Ishikawa (cell line): ENCODE measurements around the gene ECT2.

Source experiments
- CEBPB ChIP-seq: IDR thresholded peaks from 2 replicates; pipeline ENCODE4 v1.6.1; 2012
- CREB1 ChIP-seq: IDR thresholded peaks from 2 replicates; pipeline ENCODE4 v1.6.1; 2012; ENCODE audit warnings: low read depth
- EGR1 ChIP-seq: IDR thresholded peaks from 2 replicates; pipeline ENCODE4 v1.6.1; 2012
- EP300 ChIP-seq: IDR thresholded peaks from 2 replicates; pipeline ENCODE4 v1.6.1; 2012; ENCODE audit warnings: borderline replicate concordance
- FOXM1 ChIP-seq: IDR thresholded peaks from 2 replicates; pipeline ENCODE4 v1.6.1; 2012; ENCODE audit warnings: low read depth, borderline replicate concordance
- NFIC ChIP-seq: IDR thresholded peaks from 2 replicates; pipeline ENCODE4 v1.6.1; 2012
- RAD21 ChIP-seq: IDR thresholded peaks from 2 replicates; pipeline ENCODE4 v1.6.1; 2012; ENCODE audit warnings: low read depth
- TAF1 ChIP-seq: IDR thresholded peaks from 2 replicates; pipeline ENCODE4 v1.6.1; 2012; ENCODE audit warnings: low read depth, mild to moderate bottlenecking
- TCF12 ChIP-seq: IDR thresholded peaks from 2 replicates; pipeline ENCODE4 v1.6.1; 2012; ENCODE audit warnings: low read depth
- TEAD4 ChIP-seq: IDR thresholded peaks from 2 replicates; pipeline ENCODE4 v1.6.1; 2012
- USF1 ChIP-seq: IDR thresholded peaks from 2 replicates; pipeline ENCODE4 v1.6.1; 2012
- YY1 ChIP-seq: IDR thresholded peaks from 2 replicates; pipeline ENCODE4 v1.6.1; 2012; ENCODE audit warnings: low read depth
- ZBTB7A ChIP-seq: IDR thresholded peaks from 2 replicates; pipeline ENCODE4 v1.6.1; 2012; ENCODE audit warnings: low read depth
- TF ChIP-seq, protein P1 (sequence below): IDR thresholded peaks from 2 replicates; pipeline ENCODE4 v1.6.1; 2012; ENCODE audit warnings: low read depth, mild to moderate bottlenecking
- TF ChIP-seq, protein P2 (sequence below): IDR thresholded peaks from 2 replicates; pipeline ENCODE4 v1.6.1; 2012

The ECT2 gene

GRCh38 chr3:172750368-172751174, at the start of gene ECT2:
TSS of gene ECT2 (plus strand) at chr3:172750726. CDS start at chr3:172754531, 3,805 bp downstream.
- TF ChIP-seq TEAD4 (peak; percentile 40; the same call in 1 of the 2 replicates), CEBPB (no peak), TAF1 (peak; percentile 94), EP300 (peak; percentile 6; the same call in 1 of the 2 replicates), CREB1 (0 out of 2 replicates have a peak, but pooled peaks have one; percentile 23), ZBTB7A (peak; percentile 74), FOXM1 (peak; percentile 98), YY1 (peak; percentile 86), RAD21 (peak; percentile 59), TCF12 (peak; percentile 54; the same call in 1 of the 2 replicates), USF1 (peak; percentile 48; the same call in 1 of the 2 replicates), EGR1 (no peak)
- TF ChIP-seq, protein P1, sequence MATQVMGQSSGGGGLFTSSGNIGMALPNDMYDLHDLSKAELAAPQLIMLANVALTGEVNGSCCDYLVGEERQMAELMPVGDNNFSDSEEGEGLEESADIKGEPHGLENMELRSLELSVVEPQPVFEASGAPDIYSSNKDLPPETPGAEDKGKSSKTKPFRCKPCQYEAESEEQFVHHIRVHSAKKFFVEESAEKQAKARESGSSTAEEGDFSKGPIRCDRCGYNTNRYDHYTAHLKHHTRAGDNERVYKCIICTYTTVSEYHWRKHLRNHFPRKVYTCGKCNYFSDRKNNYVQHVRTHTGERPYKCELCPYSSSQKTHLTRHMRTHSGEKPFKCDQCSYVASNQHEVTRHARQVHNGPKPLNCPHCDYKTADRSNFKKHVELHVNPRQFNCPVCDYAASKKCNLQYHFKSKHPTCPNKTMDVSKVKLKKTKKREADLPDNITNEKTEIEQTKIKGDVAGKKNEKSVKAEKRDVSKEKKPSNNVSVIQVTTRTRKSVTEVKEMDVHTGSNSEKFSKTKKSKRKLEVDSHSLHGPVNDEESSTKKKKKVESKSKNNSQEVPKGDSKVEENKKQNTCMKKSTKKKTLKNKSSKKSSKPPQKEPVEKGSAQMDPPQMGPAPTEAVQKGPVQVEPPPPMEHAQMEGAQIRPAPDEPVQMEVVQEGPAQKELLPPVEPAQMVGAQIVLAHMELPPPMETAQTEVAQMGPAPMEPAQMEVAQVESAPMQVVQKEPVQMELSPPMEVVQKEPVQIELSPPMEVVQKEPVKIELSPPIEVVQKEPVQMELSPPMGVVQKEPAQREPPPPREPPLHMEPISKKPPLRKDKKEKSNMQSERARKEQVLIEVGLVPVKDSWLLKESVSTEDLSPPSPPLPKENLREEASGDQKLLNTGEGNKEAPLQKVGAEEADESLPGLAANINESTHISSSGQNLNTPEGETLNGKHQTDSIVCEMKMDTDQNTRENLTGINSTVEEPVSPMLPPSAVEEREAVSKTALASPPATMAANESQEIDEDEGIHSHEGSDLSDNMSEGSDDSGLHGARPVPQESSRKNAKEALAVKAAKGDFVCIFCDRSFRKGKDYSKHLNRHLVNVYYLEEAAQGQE, result no peak
- TF ChIP-seq, protein P2, sequence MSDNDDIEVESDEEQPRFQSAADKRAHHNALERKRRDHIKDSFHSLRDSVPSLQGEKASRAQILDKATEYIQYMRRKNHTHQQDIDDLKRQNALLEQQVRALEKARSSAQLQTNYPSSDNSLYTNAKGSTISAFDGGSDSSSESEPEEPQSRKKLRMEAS, result peak; percentile 75

DNA sequence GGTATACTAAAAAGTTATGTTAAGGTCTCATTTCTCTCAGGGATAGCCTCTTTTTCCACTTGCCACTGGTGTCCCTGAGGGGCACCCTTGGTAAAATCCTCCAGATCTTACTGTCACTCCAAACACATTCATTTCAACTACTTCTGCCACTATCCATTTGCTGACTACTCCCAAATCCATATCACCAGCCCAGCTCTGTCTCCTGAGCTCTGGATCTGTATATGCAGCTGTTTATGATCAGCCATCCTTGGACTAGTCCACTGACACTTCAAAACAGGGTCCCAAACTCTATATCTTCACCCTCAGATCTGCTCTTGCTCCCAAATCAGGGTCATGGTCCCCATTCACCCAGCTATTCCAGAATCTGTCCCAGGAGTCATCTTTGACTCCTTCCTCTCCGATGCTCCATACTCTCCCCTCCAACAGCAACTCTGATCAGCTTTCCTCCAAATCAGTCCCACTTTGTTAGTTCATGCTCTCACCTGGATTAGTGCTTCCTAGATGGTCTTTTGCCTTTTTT, 49.5 kb upstream of the ECT2 start:
- no peak for TF ChIP-seq CEBPB
- TF ChIP-seq USF1, result no peak
- no peak for TF ChIP-seq EGR1
- TF ChIP-seq, protein P1, result no peak
- TF ChIP-seq TEAD4, result no peak
- TF ChIP-seq, protein P2, result no peak
- TF ChIP-seq TAF1, result no peak

DNA sequence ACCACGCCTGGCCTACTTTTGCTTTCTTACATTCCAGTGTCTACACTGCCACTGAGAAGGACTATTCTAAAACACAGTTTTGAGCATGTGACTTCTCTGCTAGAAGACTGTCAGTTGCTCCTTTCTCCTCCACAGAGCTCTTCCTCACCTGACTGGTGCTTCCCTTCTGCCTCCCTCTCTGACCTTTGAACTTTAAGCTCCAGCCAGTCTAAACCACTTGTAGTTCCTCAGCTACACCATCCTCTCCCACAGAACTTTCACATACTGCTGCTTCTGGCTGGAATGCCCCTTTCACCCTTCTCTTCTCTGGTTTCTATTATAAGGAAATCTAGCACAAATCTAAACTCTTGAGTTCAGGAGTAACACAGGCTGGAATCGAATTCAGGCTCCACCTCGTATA, 48.8 kb upstream of the ECT2 start:
- TF ChIP-seq NFIC, result no peak
- no peak for TF ChIP-seq EP300
- no peak for TF ChIP-seq CEBPB
- no peak for TF ChIP-seq EGR1
- TF ChIP-seq TAF1, result no peak
- no peak for TF ChIP-seq ZBTB7A
- TF ChIP-seq USF1, result no peak
- TF ChIP-seq, protein P2, result no peak
- TF ChIP-seq, protein P1, result no peak
- TF ChIP-seq RAD21, result no peak
